Ishikawa (cell line): ENCODE measurements around the gene ETHE1.

Experiments used
- CEBPB ChIP-seq: IDR thresholded peaks from 2 replicates; pipeline ENCODE4 v1.6.1; 2012
- CREB1 ChIP-seq: IDR thresholded peaks from 2 replicates; pipeline ENCODE4 v1.6.1; 2012; ENCODE audit warnings: low read depth
- EGR1 ChIP-seq: IDR thresholded peaks from 2 replicates; pipeline ENCODE4 v1.6.1; 2012
- EP300 ChIP-seq: IDR thresholded peaks from 2 replicates; pipeline ENCODE4 v1.6.1; 2012; ENCODE audit warnings: borderline replicate concordance
- FOXM1 ChIP-seq: IDR thresholded peaks from 2 replicates; pipeline ENCODE4 v1.6.1; 2012; ENCODE audit warnings: low read depth, borderline replicate concordance
- MAX ChIP-seq: IDR thresholded peaks from 2 replicates; pipeline ENCODE4 v1.6.1; 2012
- NFIC ChIP-seq: IDR thresholded peaks from 2 replicates; pipeline ENCODE4 v1.6.1; 2012
- RAD21 ChIP-seq: IDR thresholded peaks from 2 replicates; pipeline ENCODE4 v1.6.1; 2012; ENCODE audit warnings: low read depth
- REST ChIP-seq: IDR thresholded peaks from 2 replicates; pipeline ENCODE4 v1.6.1; 2012; ENCODE audit warnings: low read depth, mild to moderate bottlenecking
- TAF1 ChIP-seq: IDR thresholded peaks from 2 replicates; pipeline ENCODE4 v1.6.1; 2012; ENCODE audit warnings: low read depth, mild to moderate bottlenecking
- TCF12 ChIP-seq: IDR thresholded peaks from 2 replicates; pipeline ENCODE4 v1.6.1; 2012; ENCODE audit warnings: low read depth
- TEAD4 ChIP-seq: IDR thresholded peaks from 2 replicates; pipeline ENCODE4 v1.6.1; 2012
- YY1 ChIP-seq: IDR thresholded peaks from 2 replicates; pipeline ENCODE4 v1.6.1; 2012; ENCODE audit warnings: low read depth
- ZBTB7A ChIP-seq: IDR thresholded peaks from 2 replicates; pipeline ENCODE4 v1.6.1; 2012; ENCODE audit warnings: low read depth
- TF ChIP-seq, protein P1 (sequence below): IDR thresholded peaks from 2 replicates; pipeline ENCODE4 v1.6.1; 2012

The ETHE1 gene

GRCh38 chr19:43540381-43540780 lies 13.4 kb upstream of the ETHE1 start:
- TF ChIP-seq EP300 (no peak), ZBTB7A (no peak), NFIC (no peak), RAD21 (no peak), MAX (no peak), YY1 (no peak), TCF12 (no peak), EGR1 (no peak)

GRCh38 chr19:43538922-43539321 lies 11.9 kb upstream of the ETHE1 start:
- no peak for TF ChIP-seq NFIC
- TF ChIP-seq EGR1 = no peak
- TF ChIP-seq REST = no peak

DNA sequence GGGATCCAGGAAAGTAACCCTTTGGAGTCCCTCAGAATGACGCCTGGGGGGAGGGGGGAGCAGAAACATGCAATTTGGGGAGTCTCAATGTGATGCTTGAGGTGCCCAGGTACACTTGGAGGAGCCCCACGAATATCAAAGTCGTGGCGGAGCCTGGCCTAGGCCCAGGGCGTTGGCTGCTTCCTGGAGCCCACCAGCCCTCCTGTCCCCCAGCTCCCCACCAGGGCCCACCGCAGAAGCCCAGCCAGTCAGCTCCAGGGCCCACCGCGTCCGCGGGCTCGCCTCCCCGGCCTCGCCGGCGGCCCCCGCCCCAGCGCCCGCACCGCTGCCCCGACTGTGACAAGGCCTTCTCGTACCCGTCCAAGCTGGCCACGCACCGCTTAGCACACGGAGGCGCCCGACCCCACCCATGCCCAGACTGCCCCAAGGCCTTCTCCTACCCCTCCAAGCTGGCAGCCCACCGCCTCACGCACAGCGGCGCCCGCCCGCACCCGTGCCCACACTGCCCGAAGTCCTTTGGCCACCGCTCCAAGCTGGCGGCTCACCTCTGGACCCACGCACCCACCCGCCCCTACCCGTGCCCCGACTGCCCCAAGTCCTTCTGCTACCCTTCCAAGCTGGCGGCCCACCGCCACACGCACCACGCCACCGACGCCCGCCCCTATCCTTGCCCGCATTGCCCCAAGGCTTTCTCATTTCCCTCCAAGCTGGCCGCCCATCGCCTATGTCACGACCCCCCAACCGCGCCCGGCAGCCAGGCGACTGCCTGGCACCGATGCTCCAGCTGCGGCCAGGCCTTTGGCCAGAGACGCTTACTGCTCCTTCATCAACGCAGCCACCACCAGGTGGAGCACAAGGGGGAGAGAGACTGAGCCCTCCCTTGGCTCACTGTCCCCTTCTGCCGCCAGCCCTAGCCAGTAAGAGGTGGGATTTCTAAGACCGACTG lies 8.1 kb upstream of the ETHE1 start:
- no peak for TF ChIP-seq TEAD4
- TF ChIP-seq EGR1 = no peak
- TF ChIP-seq ZBTB7A = no peak
- TF ChIP-seq CREB1 = no peak
- TF ChIP-seq RAD21 = no peak
- no peak for TF ChIP-seq YY1
- no peak for TF ChIP-seq NFIC
- TF ChIP-seq EP300 = no peak
- no peak for TF ChIP-seq TCF12
- no peak for TF ChIP-seq MAX

DNA sequence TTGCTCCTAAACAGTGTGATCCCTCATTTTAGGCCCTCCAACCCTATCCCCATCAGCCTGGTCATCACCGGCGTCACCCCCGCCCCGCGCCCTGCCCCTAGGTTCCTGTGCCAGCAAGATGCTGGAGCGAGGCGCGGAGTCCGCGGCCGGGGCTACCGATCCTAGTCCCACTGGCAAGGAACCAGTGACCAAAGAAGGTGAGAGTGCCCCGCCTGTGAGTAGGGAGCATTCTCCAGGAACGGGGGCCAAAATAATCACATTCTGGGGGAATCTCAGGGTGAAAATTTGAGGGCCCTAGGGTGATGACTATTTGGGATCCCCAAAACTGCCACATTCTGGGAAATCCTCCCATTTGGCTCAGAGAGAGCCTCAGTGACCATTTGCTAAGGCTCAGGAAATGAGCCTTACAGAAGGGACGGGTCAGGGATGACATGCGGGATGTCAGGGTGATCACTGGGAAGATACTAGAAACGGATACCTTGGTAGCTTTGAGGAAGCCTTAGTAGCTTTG lies 7.4 kb upstream of the ETHE1 start:
- TF ChIP-seq TEAD4 (no peak), YY1 (no peak), CEBPB (no peak), CREB1 (no peak), REST (no peak), TCF12 (no peak), MAX (no peak), TAF1 (no peak), RAD21 (no peak), EGR1 (no peak), ZBTB7A (no peak)

GRCh38 chr19:43533546-43534304 lies 6.7 kb upstream of the ETHE1 start:
- TF ChIP-seq RAD21 = no peak
- no peak for TF ChIP-seq TCF12
- TF ChIP-seq TAF1 = no peak; the same call in 1 of the 2 replicates
- TF ChIP-seq CEBPB = 0 out of 2 replicates have a peak, but pooled peaks have one; percentile 40
- TF ChIP-seq, protein P1, sequence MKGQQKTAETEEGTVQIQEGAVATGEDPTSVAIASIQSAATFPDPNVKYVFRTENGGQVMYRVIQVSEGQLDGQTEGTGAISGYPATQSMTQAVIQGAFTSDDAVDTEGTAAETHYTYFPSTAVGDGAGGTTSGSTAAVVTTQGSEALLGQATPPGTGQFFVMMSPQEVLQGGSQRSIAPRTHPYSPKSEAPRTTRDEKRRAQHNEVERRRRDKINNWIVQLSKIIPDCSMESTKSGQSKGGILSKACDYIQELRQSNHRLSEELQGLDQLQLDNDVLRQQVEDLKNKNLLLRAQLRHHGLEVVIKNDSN = no peak

- TF ChIP-seq EGR1 (peak; percentile 88), FOXM1 (no peak), TEAD4 (no peak), EP300 (0 out of 2 replicates have a peak, but pooled peaks have one; percentile 1), NFIC (no peak), CREB1 (no peak), TCF12 (peak; percentile 40; the same call in 1 of the 2 replicates), CEBPB (no peak), REST (no peak), MAX (peak; percentile 86; the same call in 1 of the 2 replicates), TAF1 (peak; percentile 40; the same call in 1 of the 2 replicates), YY1 (no peak), RAD21 (no peak)
- TF ChIP-seq, protein P1 = no peak
These were observed 6.1 kb upstream of the ETHE1 start, which contains the start of gene ZNF575 for GRCh38 chr19:43532962-43533545. Gene ZNF575 (plus strand): TSS chr19:43533188. CDS start chr19:43534423, 1,235 bp downstream.
